Fibroblast of the aortic adventitia (primary cell): ENCODE measurements around the gene THRB. TPM values are rescaled to one million over a fixed set of nuclear protein-coding genes. Genes with fewer than 3 reads are reported as not detected.

Source experiments
- DNase-seq: peaks from one replicate; pipeline ENCODE4 v3.0.0-alpha.2; 2010; ENCODE audit warnings: low read depth
- H3K4me3 ChIP-seq: 2 replicates; pipeline ENCODE4 v1.5.1; 2011; ENCODE audit warnings: low read depth, mild to moderate bottlenecking, control low read depth, low read length, moderate library complexity
- total RNA-seq: library from RNA; depleted of rRNA; stranded (reverse); fragments of >200 nt; gene quantifications from 2 replicates; pipeline ENCODE4 v1.2.3, GENCODE V29; 2012; ENCODE audit warnings: low replicate concordance
- TF ChIP-seq, protein P1 (sequence below): IDR thresholded peaks from 2 replicates; pipeline ENCODE4 v1.5.1; 2011; ENCODE audit warnings: mild to moderate bottlenecking, low read length, control low read depth, inconsistent platforms; ENCODE audit not compliant: insufficient read depth

THRB gene
- total RNA-seq, 1 donor, result 4.7 TPM

DNA sequence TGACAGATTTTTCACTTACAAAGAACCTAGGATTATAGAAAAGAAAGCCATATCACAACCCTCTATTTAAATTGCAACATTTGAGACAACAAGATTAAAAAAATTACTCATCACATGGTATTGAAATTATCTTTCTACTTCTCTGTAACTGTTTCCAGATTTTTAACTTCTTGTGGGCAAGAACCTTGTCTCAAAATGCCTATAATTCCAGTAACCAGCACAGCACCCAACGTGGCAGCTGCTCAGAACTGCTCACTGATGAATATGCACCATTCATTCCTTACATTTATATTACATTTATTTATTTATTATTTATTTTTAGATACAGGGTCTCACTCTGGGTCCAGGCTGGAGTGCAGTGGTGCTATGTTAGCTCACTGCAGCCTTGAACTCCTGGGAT is 216.1 kb downstream of the THRB start:
- TF ChIP-seq, protein P1, sequence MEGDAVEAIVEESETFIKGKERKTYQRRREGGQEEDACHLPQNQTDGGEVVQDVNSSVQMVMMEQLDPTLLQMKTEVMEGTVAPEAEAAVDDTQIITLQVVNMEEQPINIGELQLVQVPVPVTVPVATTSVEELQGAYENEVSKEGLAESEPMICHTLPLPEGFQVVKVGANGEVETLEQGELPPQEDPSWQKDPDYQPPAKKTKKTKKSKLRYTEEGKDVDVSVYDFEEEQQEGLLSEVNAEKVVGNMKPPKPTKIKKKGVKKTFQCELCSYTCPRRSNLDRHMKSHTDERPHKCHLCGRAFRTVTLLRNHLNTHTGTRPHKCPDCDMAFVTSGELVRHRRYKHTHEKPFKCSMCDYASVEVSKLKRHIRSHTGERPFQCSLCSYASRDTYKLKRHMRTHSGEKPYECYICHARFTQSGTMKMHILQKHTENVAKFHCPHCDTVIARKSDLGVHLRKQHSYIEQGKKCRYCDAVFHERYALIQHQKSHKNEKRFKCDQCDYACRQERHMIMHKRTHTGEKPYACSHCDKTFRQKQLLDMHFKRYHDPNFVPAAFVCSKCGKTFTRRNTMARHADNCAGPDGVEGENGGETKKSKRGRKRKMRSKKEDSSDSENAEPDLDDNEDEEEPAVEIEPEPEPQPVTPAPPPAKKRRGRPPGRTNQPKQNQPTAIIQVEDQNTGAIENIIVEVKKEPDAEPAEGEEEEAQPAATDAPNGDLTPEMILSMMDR, result no peak

DNA sequence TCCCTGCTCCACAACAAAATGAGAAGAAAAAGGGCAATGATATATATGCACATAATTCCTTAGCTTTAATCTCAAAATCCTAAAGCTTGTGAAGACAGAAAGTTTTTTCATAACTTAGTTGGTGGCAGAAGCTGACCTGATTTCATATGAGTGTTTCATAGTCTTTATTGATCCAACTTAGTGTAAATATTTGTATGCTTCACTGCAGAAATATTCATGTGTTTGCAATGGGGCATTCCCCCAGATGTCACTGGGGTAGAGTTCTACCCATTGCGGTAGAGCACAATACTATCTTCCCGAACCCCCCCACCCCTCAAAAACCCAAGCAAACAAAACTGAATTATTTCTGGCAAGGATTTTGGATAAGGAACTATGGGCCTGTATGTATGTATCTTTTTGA is 221.2 kb downstream of the THRB start:
- DNase-seq, result no peak
- H3K4me3 ChIP-seq, result no peak overlapping the region
- TF ChIP-seq, protein P1, result no peak

More for the DNA sequence above, 216.1 kb downstream of the THRB start:
- H3K4me3 ChIP-seq, result no peak overlapping the region
- no peak for DNase-seq

DNA sequence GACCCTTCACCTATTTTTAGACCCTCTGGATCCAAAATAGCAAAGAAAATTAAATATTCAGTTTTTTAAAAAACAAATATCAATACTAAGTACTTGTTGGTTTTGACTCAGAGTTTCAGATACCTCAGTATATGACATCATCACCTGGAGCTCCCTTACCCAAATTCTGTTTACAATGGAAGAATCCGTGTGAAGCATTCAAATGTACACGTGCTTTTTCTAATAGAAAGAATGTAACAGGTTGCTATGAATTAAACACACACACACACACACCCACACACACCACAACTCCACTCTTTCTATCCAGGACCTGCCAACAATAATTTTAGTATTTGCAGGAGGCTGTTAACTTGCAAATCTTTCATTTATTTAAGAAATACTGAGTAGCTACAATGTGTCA is 221.8 kb downstream of the THRB start:
- no peak for DNase-seq
- TF ChIP-seq, protein P1, result no peak
- H3K4me3 ChIP-seq, result no peak overlapping the region

DNA sequence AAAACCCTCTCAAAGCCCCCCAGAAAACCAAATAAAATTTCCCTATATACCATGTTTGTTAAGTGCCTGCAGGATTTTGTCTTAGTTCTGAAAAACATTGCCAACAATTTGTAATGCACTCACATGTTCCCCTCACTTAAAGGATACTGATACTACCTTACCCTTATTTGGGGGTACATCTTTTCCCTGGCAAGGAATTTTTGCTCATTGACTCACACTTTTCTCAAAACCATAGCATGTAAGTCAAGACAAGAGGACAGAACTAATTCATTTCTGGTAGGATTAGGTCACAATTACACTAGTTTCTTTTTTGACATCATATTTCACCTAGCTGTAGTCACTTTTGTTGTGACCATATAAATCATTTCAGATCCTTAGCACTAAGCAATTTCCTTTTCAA is 222.2 kb downstream of the THRB start:
- H3K4me3 ChIP-seq, result no peak overlapping the region
- TF ChIP-seq, protein P1, result no peak
- DNase-seq, result no peak

DNA sequence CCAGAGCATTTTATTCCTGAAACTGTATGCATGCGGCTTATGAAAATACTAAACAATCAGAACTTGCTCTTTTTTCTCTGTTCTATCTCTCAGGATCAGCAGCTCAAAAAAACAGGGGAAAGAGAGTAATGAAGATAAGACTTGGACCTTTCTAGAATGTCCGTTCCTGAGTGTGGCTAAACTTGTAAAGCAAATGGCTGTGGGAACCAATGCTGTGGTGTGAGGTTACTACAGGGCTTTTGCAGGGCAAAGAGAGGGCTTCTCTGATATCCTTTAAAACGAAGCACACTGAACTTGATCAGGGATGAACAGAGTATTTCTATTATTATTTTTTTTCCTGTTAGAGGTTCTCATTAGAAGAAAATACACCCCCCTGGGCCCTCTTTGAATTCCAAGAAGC is 223.4 kb downstream of the THRB start:
- TF ChIP-seq, protein P1, result no peak
- no peak for DNase-seq

DNA sequence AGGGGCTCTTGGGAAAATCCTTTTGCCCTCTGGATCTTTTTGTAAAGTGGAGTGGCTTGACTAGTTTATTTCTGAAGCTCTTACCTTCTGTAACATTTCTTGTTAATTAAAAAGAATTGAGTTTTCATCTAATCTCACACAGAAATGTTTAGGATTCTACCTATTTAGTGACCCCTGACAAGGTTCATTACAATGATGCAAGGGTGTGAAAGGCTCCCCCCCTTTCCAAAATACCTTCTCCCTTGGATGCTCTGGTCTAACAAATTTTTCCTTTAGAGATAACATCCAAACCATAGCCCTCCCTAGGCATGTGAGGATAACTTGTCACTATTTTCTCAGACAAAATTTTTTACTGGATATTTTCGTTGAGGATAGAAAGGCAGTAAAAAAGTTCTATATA is 223.9 kb downstream of the THRB start:
- DNase-seq, result no peak
- TF ChIP-seq, protein P1, result no peak
- H3K4me3 ChIP-seq, result no peak overlapping the region

More for the DNA sequence above, 223.4 kb downstream of the THRB start:
- H3K4me3 ChIP-seq, result no peak overlapping the region

DNA sequence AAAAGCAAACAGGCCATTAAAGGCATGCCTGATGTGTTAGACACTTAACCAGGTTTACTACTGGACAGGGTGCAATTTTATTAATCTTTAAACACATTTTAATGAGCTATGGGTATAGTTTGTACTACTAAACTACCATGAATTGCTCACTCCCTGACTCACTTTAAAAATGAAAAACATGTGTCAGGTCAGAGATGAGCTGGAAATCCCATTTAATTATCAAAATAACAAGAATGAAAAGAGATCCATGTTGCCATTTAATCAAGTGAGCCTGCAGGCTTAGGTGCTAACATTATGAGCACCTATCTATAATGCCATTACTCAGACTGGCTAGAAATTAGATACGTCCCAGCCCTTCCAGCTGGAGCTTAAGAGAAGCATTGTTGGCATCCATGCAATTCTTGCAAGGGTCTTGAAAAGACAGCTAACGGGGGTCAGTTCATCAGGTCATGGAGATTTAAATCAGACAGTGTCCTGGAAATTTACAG is 224.4 kb downstream of the THRB start:
- TF ChIP-seq, protein P1, result no peak
- no peak overlapping the region for H3K4me3 ChIP-seq
- DNase-seq, result no peak
